HG02970 (cell line): Measurements from ENCODE around the gene REM1.
"Not testable (repeated sequence)": the region's sequence is repeated elsewhere in the genome, so short reads cannot be mapped to it uniquely, and the experiment has no call there.

Experiments
- ATAC-seq: cut with Tn5 transposase; IDR thresholded peaks from one replicate; pipeline ENCODE4 v1.9.1; 2021; ENCODE audit warnings: mild to moderate bottlenecking, moderate library complexity, moderate number of reproducible peaks; ENCODE audit not compliant: unreplicated experiment, low FRiP score

The REM1 gene

GRCh38 chr20:31474758-31475427 lies at the start of gene REM1, which contains the start of gene DEFB124:
REM1 (plus strand) TSS chr20:31475288; CDS start chr20:31476446, 1,158 bp downstream.
DEFB124 (minus strand) TSS chr20:31475127; CDS start chr20:31473013, 2,114 bp downstream.
- ATAC-seq: no peak

- ATAC-seq: no peak
Observed at GRCh38 chr20:31425797-31426196, 49.3 kb upstream of the REM1 start.

GRCh38 chr20:31426891-31427551 lies 48.1 kb upstream of the REM1 start:
- ATAC-seq: not testable (repeated sequence)

- not testable (repeated sequence) for ATAC-seq
Observed at GRCh38 chr20:31427576-31427975, 47.5 kb upstream of the REM1 start.

- no peak for ATAC-seq
Observed at GRCh38 chr20:31430568-31431115, 44.4 kb upstream of the REM1 start.

GRCh38 chr20:31440012-31440659 lies 35.0 kb upstream of the REM1 start, which contains the start of gene DEFB123:
DEFB123 (plus strand) TSS chr20:31440632; CDS start chr20:31440699, 67 bp downstream.
- no peak for ATAC-seq

- no peak for ATAC-seq
Observed at GRCh38 chr20:31446084-31446819, 28.8 kb upstream of the REM1 start.

GRCh38 chr20:31449511-31450414 lies 25.3 kb upstream of the REM1 start:
- ATAC-seq: no peak

- no peak for ATAC-seq
Observed at GRCh38 chr20:31452575-31452974, 22.5 kb upstream of the REM1 start.

- no peak for ATAC-seq
Observed at GRCh38 chr20:31454361-31454760, 20.7 kb upstream of the REM1 start.

- ATAC-seq: not testable (repeated sequence)
Observed at GRCh38 chr20:31470946-31471345, 4.1 kb upstream of the REM1 start.

- no peak for ATAC-seq
Observed at GRCh38 chr20:31472395-31473330, 2.4 kb upstream of the REM1 start.

- no peak for ATAC-seq
Observed at GRCh38 chr20:31473331-31474096, 1.6 kb upstream of the REM1 start.

GRCh38 chr20:31474097-31474436 lies 1.0 kb upstream of the REM1 start:
- no peak for ATAC-seq

- no peak for ATAC-seq
Observed at GRCh38 chr20:31475472-31476293, 595 bp downstream of the REM1 start.

- no peak for ATAC-seq
Observed at GRCh38 chr20:31476294-31476585, 1.2 kb downstream of the REM1 start.

- ATAC-seq: no peak
Observed at GRCh38 chr20:31476643-31477215, 1.6 kb downstream of the REM1 start.
